Thyroid gland (tissue), 4 donors: Measurements from ENCODE around the gene ATXN1. TPM values are rescaled to one million over a fixed set of nuclear protein-coding genes. Genes with fewer than 3 reads are reported as not detected.

Experiments used
- DNase-seq, 2 donors: peaks; one replicate each; pipeline ENCODE4 v3.0.0-alpha.2; 2019
- H3K27ac ChIP-seq, 3 donors: fragments of 200-600 bp; sonication (generic); 1 replicate in 2 of 3; 2 replicates in 1 of 3; pipeline ENCODE4 v1.5.1; 2016 to 2019; ENCODE audit warnings: mild to moderate bottlenecking in 1 of 3, moderate library complexity in 1 of 3
- H3K27me3 ChIP-seq: fragments of 200-600 bp; sonication (generic); one replicate; pipeline ENCODE4 v1.5.1; 2019
- H3K36me3 ChIP-seq, 2 donors: fragments of 200-600 bp; sonication (generic); one replicate each; pipeline ENCODE4 v1.5.1; 2016 to 2019
- H3K4me1 ChIP-seq, 2 donors: fragments of 200-600 bp; sonication (generic); one replicate each; pipeline ENCODE4 v1.5.1; 2017 to 2019
- H3K4me3 ChIP-seq, 3 donors: fragments of 200-600 bp; sonication (generic); replicated peaks in 1 of 3; 1 replicate in 2 of 3; 2 replicates in 1 of 3; pipeline ENCODE4 v1.5.1; 2016; ENCODE audit warnings: mild to moderate bottlenecking in 1 of 3
- H3K9me3 ChIP-seq: fragments of 200-600 bp; sonication (generic); one replicate; pipeline ENCODE4 v1.5.1; 2017
- CTCF ChIP-seq, 6 experiments: fragments of 200-600 bp in 3 of 6; fragments of 450-650 bp in 3 of 6; sonication (generic) in 3 of 6; IDR thresholded peaks; one replicate each; pipeline ENCODE4 v1.5.1; 2016 to 2019; ENCODE audit warnings: antibody characterized with exemption in 6 of 6, mild to moderate bottlenecking in 2 of 6, inconsistent platforms in 1 of 6, moderate library complexity in 1 of 6
- POLR2A ChIP-seq, 2 donors: fragments of 450-650 bp; IDR thresholded peaks; one replicate each; pipeline ENCODE4 v1.6.1; 2017; ENCODE audit warnings: antibody characterized with exemption in 2 of 2, mild to moderate bottlenecking in 2 of 2, moderate library complexity in 1 of 2
- WGBS, 2 donors: methylation state at CpG; one replicate each; pipeline ENCODE4 v1.1.5; 2017; 5-methylcytosine and 5-hydroxymethylcytosine counted together
- intact Hi-C: fragments of 100-400 bp; cut with DNase I; formaldehyde crosslinking; loops from one replicate; pipeline ENCODE4 v1.15.1; 2023
- total RNA-seq, 4 donors: library from RNA; depleted of rRNA; stranded (reverse); fragments of >200 nt; gene quantifications; one replicate each; pipeline ENCODE4 v1.2.3, GENCODE V29; 2016

The ATXN1 gene
- total RNA-seq, 4 donors from 2014 or later, result 62.1 to 88.1 (median 83.0) TPM

GRCh38 chr6:16567071-16567470 is 194.2 kb downstream of the ATXN1 start:
- H3K36me3 ChIP-seq, result no peaks in the 10 kb centered on the region
- H3K4me1 ChIP-seq, result no peaks in the 10 kb centered on the region
- no peaks in the 10 kb centered on the region for H3K9me3 ChIP-seq
- no peak for TF ChIP-seq POLR2A (IDR thresholded peaks at IDR 0.05)
- TF ChIP-seq CTCF (IDR thresholded peaks at IDR 0.05), result no peak
- H3K27ac ChIP-seq, result no peak overlapping the region
- no peak overlapping the region for H3K4me3 ChIP-seq
- no peaks in the 10 kb centered on the region for H3K27me3 ChIP-seq
- 95 to 100% methylated on average over 1 of the region's 1 CpG for WGBS, 2 donors
- intact Hi-C loops, result no loop called here
- DNase-seq, result no peak

- 80 to 82% methylated on average over 2 of the region's 2 CpGs for WGBS, 2 donors
These were observed 196.8 kb downstream of the ATXN1 start for GRCh38 chr6:16564436-16564835.

GRCh38 chr6:16563628-16564240 is 197.5 kb downstream of the ATXN1 start:
- Histone ChIP-seq H3K36me3 (no peaks in the 10 kb centered on the region), H3K4me3 (no peak overlapping the region), H3K4me1 (peaks cover 3 to 9% of the 10 kb centered on the region in 2 donors), H3K27me3 (no peaks in the 10 kb centered on the region), H3K9me3 (no peaks in the 10 kb centered on the region), H3K27ac (no peak overlapping the region)
- WGBS, 2 donors, result 96% methylated on average over 10 of the region's 10 CpGs
- no peak for TF ChIP-seq CTCF (IDR thresholded peaks at IDR 0.05)
- TF ChIP-seq POLR2A (IDR thresholded peaks at IDR 0.05), result no peak
- intact Hi-C loops, result no loop called here
- DNase-seq, result no peak

More at GRCh38 chr6:16564436-16564835, 196.8 kb downstream of the ATXN1 start:
- Histone ChIP-seq H3K4me3 (no peak overlapping the region), H3K9me3 (no peaks in the 10 kb centered on the region), H3K4me1 (peaks cover 0 to 3% of the 10 kb centered on the region in 2 donors), H3K36me3 (no peaks in the 10 kb centered on the region), H3K27ac (no peak overlapping the region), H3K27me3 (no peaks in the 10 kb centered on the region)
- TF ChIP-seq POLR2A (IDR thresholded peaks at IDR 0.05) (no peak), CTCF (IDR thresholded peaks at IDR 0.05) (no peak)
- intact Hi-C loops, result no loop called here
- no peak for DNase-seq

- H3K4me1 ChIP-seq, result peaks cover 9 to 15% of the 10 kb centered on the region in 2 donors
- intact Hi-C loops, result no loop called here
- DNase-seq, result no peak
- 71 to 90% methylated on average over 2 of the region's 2 CpGs for WGBS, 2 donors
- H3K27me3 ChIP-seq, result no peaks in the 10 kb centered on the region
- H3K27ac ChIP-seq, result no peak overlapping the region
- no peaks in the 10 kb centered on the region for H3K36me3 ChIP-seq
- no peak for TF ChIP-seq POLR2A (IDR thresholded peaks at IDR 0.05)
- no peak for TF ChIP-seq CTCF (IDR thresholded peaks at IDR 0.05)
- H3K9me3 ChIP-seq, result no peaks in the 10 kb centered on the region
- no peak overlapping the region for H3K4me3 ChIP-seq
These were observed 198.8 kb downstream of the ATXN1 start for GRCh38 chr6:16562498-16562897.

GRCh38 chr6:16559071-16559470 is 202.2 kb downstream of the ATXN1 start:
- DNase-seq, result peak in 1 of 2 donors; percentile 12
- Histone ChIP-seq H3K27me3 (no peaks in the 10 kb centered on the region), H3K36me3 (no peaks in the 10 kb centered on the region), H3K4me1 (peaks cover 9 to 15% of the 10 kb centered on the region in 2 donors), H3K4me3 (no peak overlapping the region), H3K9me3 (no peaks in the 10 kb centered on the region), H3K27ac (peak overlapping the region; percentile 17 to 65 (median 42))
- WGBS, 2 donors, result 32 to 33% methylated on average over 4 of the region's 4 CpGs
- intact Hi-C loops, result no loop called here
- TF ChIP-seq CTCF (IDR thresholded peaks at IDR 0.05) (no peak), POLR2A (IDR thresholded peaks at IDR 0.05) (no peak)
